Osteoblast (primary cell): ENCODE measurements around the gene ENDOU. TPM values are rescaled to one million over a fixed set of nuclear protein-coding genes. Genes with fewer than 3 reads are reported as not detected.

Experiments used
- DNase-seq: peaks from one replicate; pipeline ENCODE4 v3.0.0; 2011; ENCODE audit warnings: low spot score, mixed read lengths; ENCODE audit not compliant: insufficient read length; ENCODE audit errors: missing footprints
- H2AFZ ChIP-seq: 2 replicates; pipeline ENCODE4 v1.6.0; 2011; ENCODE audit warnings: mild to moderate bottlenecking, low read length
- H3K27ac ChIP-seq: 2 replicates; pipeline ENCODE4 v1.5.1; 2011; ENCODE audit warnings: mild to moderate bottlenecking, low read depth, low read length, moderate library complexity
- H3K27me3 ChIP-seq: 2 replicates; pipeline ENCODE4 v1.6.0; 2012; ENCODE audit warnings: mild to moderate bottlenecking, control low read depth, inconsistent platforms, low read length, moderate library complexity; ENCODE audit not compliant: insufficient read depth
- H3K36me3 ChIP-seq: 2 replicates; pipeline ENCODE4 v1.5.1; 2011; ENCODE audit warnings: mild to moderate bottlenecking, low read length, control low read depth, moderate library complexity; ENCODE audit not compliant: insufficient read depth
- H3K4me1 ChIP-seq: 2 replicates; pipeline ENCODE4 v1.5.1; 2011; ENCODE audit warnings: mild to moderate bottlenecking, low read length, control low read depth, moderate library complexity; ENCODE audit not compliant: insufficient read depth
- H3K4me2 ChIP-seq: 2 replicates; pipeline ENCODE4 v1.6.0; 2011; ENCODE audit warnings: mild to moderate bottlenecking, low read length; ENCODE audit not compliant: insufficient read depth
- H3K4me3 ChIP-seq: fragments of 200-600 bp; sonication (generic); 3 replicates; pipeline ENCODE4 v1.5.1; 2012; ENCODE audit warnings: mild to moderate bottlenecking, low read length, inconsistent platforms; ENCODE audit not compliant: insufficient read depth
- H3K79me2 ChIP-seq: 2 replicates; pipeline ENCODE4 v1.6.0; 2012; ENCODE audit warnings: mild to moderate bottlenecking, low read length, control low read depth, inconsistent platforms; ENCODE audit not compliant: insufficient read depth
- H3K9me3 ChIP-seq: 2 replicates; pipeline ENCODE4 v1.5.1; 2011; ENCODE audit warnings: low read depth, low read length, control low read depth
- H4K20me1 ChIP-seq: 2 replicates; pipeline ENCODE4 v1.6.0; 2012; ENCODE audit warnings: mild to moderate bottlenecking, low read length, control low read depth; ENCODE audit not compliant: insufficient read depth
- total RNA-seq: library from RNA; depleted of rRNA; stranded (reverse); fragments of >200 nt; gene quantifications from 2 replicates; pipeline ENCODE4 v1.2.3, GENCODE V29; 2012
- TF ChIP-seq, protein P1 (sequence below): IDR thresholded peaks from 2 replicates; pipeline ENCODE4 v1.5.1; 2011; ENCODE audit warnings: mild to moderate bottlenecking, low read depth, low read length, moderate library complexity; ENCODE audit errors: extremely low read depth

ENDOU gene
- total RNA-seq, 1 donor, result not detected

DNA sequence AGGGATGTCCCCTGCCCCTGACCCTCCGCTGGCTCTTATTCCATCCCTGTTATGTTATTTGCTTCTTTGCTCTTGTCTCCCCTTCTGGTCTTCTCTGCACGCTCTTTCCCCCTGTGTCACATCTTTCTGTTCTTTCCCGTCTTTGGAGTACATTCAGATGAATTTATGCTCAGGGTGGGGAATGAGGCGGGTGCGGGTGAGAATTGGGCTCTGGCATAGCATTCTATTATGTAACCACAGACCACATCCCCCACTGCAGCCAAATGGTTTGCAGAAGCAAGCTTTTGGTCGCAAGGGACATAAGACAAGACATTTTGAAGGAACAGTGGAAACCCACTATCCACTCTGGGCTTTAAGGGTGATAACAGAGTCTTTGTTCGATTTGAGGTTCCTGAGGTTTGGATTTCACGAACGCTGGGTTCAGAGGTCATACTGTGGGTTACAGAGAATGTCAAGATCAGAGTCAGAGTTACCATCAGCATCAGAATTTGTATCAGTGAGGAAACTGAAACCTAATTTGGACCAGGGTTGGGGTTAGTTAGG, 3.8 kb downstream of the ENDOU start:
- peaks cover 26% of the 10 kb centered on the region for H3K4me1 ChIP-seq
- H3K27me3 ChIP-seq, result no peaks in the 10 kb centered on the region
- H3K27ac ChIP-seq, result no peak overlapping the region
- no peaks in the 10 kb centered on the region for H4K20me1 ChIP-seq
- peak overlapping the region; percentile 12 for H2AFZ ChIP-seq
- H3K9me3 ChIP-seq, result no peaks in the 10 kb centered on the region
- DNase-seq, result no peak
- H3K36me3 ChIP-seq, result no peaks in the 10 kb centered on the region
- TF ChIP-seq, protein P1, sequence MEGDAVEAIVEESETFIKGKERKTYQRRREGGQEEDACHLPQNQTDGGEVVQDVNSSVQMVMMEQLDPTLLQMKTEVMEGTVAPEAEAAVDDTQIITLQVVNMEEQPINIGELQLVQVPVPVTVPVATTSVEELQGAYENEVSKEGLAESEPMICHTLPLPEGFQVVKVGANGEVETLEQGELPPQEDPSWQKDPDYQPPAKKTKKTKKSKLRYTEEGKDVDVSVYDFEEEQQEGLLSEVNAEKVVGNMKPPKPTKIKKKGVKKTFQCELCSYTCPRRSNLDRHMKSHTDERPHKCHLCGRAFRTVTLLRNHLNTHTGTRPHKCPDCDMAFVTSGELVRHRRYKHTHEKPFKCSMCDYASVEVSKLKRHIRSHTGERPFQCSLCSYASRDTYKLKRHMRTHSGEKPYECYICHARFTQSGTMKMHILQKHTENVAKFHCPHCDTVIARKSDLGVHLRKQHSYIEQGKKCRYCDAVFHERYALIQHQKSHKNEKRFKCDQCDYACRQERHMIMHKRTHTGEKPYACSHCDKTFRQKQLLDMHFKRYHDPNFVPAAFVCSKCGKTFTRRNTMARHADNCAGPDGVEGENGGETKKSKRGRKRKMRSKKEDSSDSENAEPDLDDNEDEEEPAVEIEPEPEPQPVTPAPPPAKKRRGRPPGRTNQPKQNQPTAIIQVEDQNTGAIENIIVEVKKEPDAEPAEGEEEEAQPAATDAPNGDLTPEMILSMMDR, result no peak
- H3K4me3 ChIP-seq, result no peak overlapping the region
- peak overlapping the region; percentile 19 for H3K4me2 ChIP-seq
- H3K79me2 ChIP-seq, result no peaks in the 10 kb centered on the region

DNA sequence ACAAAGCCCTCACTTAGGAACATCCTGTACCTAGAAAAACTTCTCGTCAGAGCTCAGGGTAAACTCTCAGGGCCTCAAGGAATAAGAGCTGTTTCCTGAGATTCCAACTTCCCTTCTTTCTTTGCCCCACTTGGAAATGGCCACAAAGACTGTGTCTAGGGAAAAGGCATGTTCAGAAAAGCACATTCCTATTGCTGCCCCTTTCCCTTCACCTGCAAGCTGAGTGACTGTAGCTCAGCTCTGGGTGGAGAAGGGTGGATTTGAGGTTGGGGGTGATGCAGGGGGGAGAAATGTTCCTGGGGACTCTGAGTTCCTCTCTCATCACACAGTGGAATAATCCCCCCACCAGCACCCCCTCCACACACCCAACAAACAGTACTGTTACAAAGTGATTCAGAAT, 6.8 kb downstream of the ENDOU start:
- H3K4me1 ChIP-seq, result peaks cover 25% of the 10 kb centered on the region
- H2AFZ ChIP-seq, result no peak overlapping the region
- no peaks in the 10 kb centered on the region for H3K9me3 ChIP-seq
- H4K20me1 ChIP-seq, result no peaks in the 10 kb centered on the region
- DNase-seq, result peak; percentile 50
- H3K27ac ChIP-seq, result no peak overlapping the region
- no peaks in the 10 kb centered on the region for H3K36me3 ChIP-seq
- no peaks in the 10 kb centered on the region for H3K79me2 ChIP-seq
- H3K4me3 ChIP-seq, result no peak overlapping the region
- H3K4me2 ChIP-seq, result no peak overlapping the region
- TF ChIP-seq, protein P1, result no peak
- no peaks in the 10 kb centered on the region for H3K27me3 ChIP-seq

DNA sequence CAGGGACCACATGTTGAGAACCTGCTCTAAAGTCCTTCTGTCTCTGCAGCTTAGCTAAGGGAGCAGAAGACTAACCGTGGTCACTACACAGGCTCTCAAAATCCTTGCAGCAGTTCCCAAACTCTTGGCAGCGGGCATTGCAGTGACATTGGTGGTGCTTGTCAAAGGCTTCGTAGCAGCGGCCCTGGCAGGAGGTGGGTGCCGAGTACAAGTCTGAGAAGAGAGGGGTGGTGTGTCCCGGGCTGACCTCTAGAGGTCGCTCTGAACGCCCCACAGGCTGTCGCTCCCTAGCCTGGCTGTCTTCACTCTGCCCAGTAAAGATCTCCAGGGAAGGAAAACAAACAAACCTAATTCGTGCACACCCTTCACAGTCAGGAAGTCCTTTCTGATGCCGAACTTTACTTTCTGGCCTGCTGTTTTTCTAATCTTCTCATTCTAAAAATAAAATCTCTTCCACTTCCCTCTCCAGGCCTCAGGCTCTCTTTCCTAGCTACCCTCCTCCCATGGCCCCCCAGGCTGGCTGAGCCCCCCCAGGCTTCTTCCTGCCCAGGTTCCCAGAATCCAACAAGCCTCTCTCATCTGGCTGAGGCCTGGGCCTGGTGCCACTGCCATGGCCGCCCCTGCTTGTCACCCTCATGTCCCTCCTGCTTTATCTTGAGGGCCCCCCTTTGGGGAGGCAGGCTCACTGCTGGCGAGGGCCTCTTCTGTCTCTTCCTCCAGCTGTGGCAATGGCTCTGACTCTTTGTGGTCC, 7.7 kb downstream of the ENDOU start:
- peak overlapping the region; percentile 8 for H3K27ac ChIP-seq

DNA sequence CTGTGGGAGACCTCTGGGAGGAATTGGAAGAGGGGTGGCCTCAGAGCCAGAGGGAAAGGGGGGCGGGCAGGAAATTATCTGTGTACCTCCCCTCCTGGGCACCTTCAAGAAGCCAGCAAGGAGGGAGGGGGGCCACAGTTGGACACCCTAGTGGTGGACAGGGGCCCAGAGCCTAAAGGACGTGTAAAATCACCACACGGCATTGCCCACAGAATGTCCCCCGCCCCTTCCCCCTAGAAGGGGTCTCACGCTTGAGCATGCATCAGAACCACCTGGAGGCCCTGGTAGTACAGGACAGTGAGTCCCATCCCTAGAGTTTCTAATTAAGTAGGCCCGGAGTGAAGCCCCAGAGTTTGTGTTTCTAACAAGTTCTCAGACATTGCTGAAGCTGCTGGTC, 8.2 kb downstream of the ENDOU start:
- no peak overlapping the region for H3K27ac ChIP-seq
- H3K27me3 ChIP-seq, result no peaks in the 10 kb centered on the region
- peaks cover 25% of the 10 kb centered on the region for H3K4me1 ChIP-seq
- H3K4me2 ChIP-seq, result no peak overlapping the region
- no peaks in the 10 kb centered on the region for H3K79me2 ChIP-seq
- H3K36me3 ChIP-seq, result no peaks in the 10 kb centered on the region
- peak overlapping the region; percentile 62 for H2AFZ ChIP-seq
- TF ChIP-seq, protein P1, result no peak
- no peaks in the 10 kb centered on the region for H4K20me1 ChIP-seq
- H3K9me3 ChIP-seq, result no peaks in the 10 kb centered on the region
- no peak overlapping the region for H3K4me3 ChIP-seq
- peak; percentile 18 for DNase-seq

More for the DNA sequence above, 7.7 kb downstream of the ENDOU start:
- Histone ChIP-seq H4K20me1 (no peaks in the 10 kb centered on the region), H3K9me3 (no peaks in the 10 kb centered on the region), H2AFZ (peak overlapping the region; percentile 78), H3K36me3 (no peaks in the 10 kb centered on the region), H3K27me3 (no peaks in the 10 kb centered on the region), H3K4me2 (peak overlapping the region; percentile 37), H3K4me1 (peaks cover 25% of the 10 kb centered on the region), H3K4me3 (no peak overlapping the region), H3K79me2 (no peaks in the 10 kb centered on the region)
- peak; percentile 95 for DNase-seq
- TF ChIP-seq, protein P1, result peak; percentile 98
